ENCODE measurements around the gene RNF222.

DNA sequence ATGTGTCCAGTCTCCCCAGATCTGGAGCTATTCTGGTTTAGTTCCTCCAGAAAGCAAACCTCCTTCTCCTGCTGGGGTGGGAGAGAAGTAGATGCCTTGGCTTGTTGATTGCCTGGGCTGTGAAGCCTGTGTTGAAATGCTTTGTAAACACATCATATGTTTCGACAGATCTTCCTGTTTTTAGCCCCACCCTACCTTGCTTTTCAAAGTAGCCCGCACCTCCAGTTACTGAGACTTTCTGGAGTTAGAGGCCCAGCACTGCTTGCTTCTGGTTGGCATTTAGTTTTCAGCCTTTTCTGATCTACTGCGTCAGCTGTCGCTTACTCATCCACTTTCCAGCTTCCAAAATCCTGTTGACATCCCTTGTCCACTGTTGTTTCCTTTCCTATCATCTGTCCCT is 20.2 kb upstream of the RNF222 start:
- TF ChIP-seq, protein P1, sequence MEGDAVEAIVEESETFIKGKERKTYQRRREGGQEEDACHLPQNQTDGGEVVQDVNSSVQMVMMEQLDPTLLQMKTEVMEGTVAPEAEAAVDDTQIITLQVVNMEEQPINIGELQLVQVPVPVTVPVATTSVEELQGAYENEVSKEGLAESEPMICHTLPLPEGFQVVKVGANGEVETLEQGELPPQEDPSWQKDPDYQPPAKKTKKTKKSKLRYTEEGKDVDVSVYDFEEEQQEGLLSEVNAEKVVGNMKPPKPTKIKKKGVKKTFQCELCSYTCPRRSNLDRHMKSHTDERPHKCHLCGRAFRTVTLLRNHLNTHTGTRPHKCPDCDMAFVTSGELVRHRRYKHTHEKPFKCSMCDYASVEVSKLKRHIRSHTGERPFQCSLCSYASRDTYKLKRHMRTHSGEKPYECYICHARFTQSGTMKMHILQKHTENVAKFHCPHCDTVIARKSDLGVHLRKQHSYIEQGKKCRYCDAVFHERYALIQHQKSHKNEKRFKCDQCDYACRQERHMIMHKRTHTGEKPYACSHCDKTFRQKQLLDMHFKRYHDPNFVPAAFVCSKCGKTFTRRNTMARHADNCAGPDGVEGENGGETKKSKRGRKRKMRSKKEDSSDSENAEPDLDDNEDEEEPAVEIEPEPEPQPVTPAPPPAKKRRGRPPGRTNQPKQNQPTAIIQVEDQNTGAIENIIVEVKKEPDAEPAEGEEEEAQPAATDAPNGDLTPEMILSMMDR (IDR thresholded peaks at IDR 0.05), result no peak
- TF ChIP-seq POLR2A (IDR thresholded peaks at IDR 0.05), result no peak

Data from uterus (tissue), 2 donors.